Heart left ventricle (tissue), 13 donors: ENCODE results near the gene SMDT1.

ENCODE experiments used
- POLR2A ChIP-seq, 2 donors: fragments of 450-650 bp; IDR thresholded peaks; one replicate each; pipeline ENCODE4 v1.6.1; 2017; ENCODE audit warnings: antibody characterized with exemption in 2 of 2, mild to moderate bottlenecking in 2 of 2, moderate library complexity in 2 of 2
- TF ChIP-seq, protein P1 (sequence below), 12 donors: fragments of 200-600 bp; sonication (generic) in 4 of 12; IDR thresholded peaks; one replicate each; pipeline versions ENCODE4 v1.5.0 to v1.8.0; 2018 to 2022; ENCODE audit warnings: antibody characterized with exemption in 12 of 12, mild to moderate bottlenecking in 5 of 12
- donor health status: ischemic (EF 13 %, LVEDD 7.1; RV severe dilation, severe dysfunction).
- donor health status: DM: no; HTN: yes; CAD: no.
- donor health status: DM: no; HTN: no; CAD: no.
- donor health status: ischemic (EF 25% LVEDD 6.9; RV normal size, moderate dysfunction).
- donor health status: ischemic (EF 25% LVEDD 5.7; RV mildly dilated, moderate dysfunction).
- donor health status: ischemic (EF 35%, LVEDD 5.7; RV mildly dilated, moderate dysfunction).
- donor health status: nonischemic (EF 11% LVEDD 7.7; RV severe dilation, severe dysfunction).
- donor health status: DM: yes; HTN: yes; CAD: no.
- donor health status: PGD.
- donor health status: ischemic (EF 29% LVEDD 5.4; RV normal size, mild dysfunction).
- donor health status: nonischemic (EF 23%, LVEDD 6.1; RV moderate dilation, normal function).

DNA sequence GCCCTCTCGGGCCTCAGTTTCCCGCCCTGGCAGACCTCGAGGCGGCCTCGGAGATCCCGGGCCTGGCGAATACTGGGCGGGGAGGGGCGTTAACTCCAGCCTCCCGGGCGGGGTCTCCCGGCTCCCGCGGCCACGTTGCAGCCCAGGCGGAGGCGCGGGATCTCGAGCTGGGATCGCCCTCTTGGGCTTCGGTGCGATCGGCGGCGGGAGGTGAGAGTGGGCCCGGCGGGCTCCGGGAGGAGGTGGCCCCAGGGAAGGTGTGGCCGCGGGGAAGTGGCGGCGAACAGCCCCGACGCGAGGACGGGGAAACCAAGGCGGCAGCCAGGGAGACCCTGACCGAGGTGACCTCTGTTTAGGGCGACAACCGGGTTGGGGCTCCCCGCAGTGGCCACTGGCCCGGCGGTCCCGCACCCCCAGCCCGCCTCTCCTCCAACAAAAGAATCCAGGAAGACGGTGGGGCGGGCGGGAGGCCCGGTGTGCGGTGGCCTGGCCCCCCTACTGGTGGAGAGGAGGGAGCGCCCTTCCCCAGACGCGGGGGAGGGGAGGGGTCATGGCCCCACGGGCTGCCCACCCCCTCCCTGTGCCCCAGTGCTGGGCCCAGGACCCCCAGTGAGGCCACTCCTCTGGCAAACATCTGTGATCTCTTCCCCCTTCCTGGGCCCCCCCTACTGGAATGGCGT is 5.2 kb upstream of the SMDT1 start, which contains the start of gene PHETA2:
- peak in 1 of 2 donors; percentile 32 for TF ChIP-seq POLR2A (IDR thresholded peaks at IDR 0.05)
- TF ChIP-seq, protein P1, sequence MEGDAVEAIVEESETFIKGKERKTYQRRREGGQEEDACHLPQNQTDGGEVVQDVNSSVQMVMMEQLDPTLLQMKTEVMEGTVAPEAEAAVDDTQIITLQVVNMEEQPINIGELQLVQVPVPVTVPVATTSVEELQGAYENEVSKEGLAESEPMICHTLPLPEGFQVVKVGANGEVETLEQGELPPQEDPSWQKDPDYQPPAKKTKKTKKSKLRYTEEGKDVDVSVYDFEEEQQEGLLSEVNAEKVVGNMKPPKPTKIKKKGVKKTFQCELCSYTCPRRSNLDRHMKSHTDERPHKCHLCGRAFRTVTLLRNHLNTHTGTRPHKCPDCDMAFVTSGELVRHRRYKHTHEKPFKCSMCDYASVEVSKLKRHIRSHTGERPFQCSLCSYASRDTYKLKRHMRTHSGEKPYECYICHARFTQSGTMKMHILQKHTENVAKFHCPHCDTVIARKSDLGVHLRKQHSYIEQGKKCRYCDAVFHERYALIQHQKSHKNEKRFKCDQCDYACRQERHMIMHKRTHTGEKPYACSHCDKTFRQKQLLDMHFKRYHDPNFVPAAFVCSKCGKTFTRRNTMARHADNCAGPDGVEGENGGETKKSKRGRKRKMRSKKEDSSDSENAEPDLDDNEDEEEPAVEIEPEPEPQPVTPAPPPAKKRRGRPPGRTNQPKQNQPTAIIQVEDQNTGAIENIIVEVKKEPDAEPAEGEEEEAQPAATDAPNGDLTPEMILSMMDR (IDR thresholded peaks at IDR 0.05) = peak in 10 of 12 donors; percentile 24 to 50 (median 36)
